Measurements from ENCODE around the gene CDK13.

DNA sequence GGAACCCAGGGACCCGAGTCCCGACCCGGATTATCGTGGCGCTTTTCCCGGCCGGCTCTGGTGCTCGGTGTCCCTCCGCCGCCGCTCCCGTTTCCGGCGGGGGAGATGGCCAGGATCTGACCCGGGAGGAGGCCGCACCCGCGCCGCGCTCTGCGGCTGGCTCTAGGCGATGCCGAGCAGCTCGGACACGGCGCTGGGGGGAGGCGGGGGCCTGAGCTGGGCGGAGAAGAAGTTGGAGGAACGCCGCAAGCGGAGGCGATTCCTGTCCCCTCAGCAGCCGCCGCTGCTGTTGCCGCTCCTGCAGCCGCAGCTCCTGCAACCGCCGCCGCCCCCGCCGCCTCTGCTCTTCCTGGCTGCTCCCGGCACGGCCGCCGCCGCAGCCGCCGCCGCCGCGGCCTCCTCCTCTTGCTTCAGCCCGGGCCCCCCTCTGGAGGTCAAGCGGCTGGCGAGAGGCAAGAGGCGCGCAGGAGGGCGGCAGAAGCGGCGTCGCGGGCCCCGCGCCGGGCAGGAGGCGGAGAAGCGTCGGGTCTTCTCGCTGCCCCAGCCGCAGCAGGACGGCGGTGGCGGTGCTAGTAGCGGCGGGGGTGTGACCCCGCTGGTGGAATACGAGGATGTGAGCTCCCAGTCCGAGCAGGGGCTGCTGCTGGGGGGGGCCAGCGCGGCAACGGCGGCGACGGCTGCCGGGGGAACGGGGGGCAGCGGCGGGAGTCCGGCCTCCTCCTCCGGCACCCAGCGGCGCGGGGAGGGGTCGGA, 593 bp downstream of the CDK13 start:
- TF ChIP-seq POLR2AphosphoS5 (IDR thresholded peaks at IDR 0.05; ENCODE audit: control insufficient read depth, insufficient read depth, low read depth, low read length) (no peak), MYBL2 (IDR thresholded peaks at IDR 0.05; ENCODE audit: low read depth) (no peak), MYBL2 (CRISPR knock-in tag; IDR thresholded peaks at IDR 0.05; ENCODE audit: borderline replicate concordance) (no peak)
- TF ChIP-seq, protein P1, sequence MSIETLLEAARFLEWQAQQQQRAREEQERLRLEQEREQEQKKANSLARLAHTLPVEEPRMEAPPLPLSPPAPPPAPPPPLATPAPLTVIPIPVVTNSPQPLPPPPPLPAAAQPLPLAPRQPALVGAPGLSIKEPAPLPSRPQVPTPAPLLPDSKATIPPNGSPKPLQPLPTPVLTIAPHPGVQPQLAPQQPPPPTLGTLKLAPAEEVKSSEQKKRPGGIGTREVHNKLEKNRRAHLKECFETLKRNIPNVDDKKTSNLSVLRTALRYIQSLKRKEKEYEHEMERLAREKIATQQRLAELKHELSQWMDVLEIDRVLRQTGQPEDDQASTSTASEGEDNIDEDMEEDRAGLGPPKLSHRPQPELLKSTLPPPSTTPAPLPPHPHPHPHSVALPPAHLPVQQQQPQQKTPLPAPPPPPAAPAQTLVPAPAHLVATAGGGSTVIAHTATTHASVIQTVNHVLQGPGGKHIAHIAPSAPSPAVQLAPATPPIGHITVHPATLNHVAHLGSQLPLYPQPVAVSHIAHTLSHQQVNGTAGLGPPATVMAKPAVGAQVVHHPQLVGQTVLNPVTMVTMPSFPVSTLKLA (conservative IDR thresholded peaks at IDR 0.05), result no peak
- TF ChIP-seq, protein P2, sequence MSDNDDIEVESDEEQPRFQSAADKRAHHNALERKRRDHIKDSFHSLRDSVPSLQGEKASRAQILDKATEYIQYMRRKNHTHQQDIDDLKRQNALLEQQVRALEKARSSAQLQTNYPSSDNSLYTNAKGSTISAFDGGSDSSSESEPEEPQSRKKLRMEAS (CRISPR knock-in tag; IDR thresholded peaks at IDR 0.05), result no peak
